Endothelial cell of umbilical vein (primary cell): ENCODE measurements around the gene CLEC4D.

ENCODE experiments used
- CTCF ChIP-seq, 2 donors: IDR thresholded peaks; 1 replicate in 1 of 2; 2 replicates in 1 of 2; pipeline ENCODE4 v1.5.1; 2011; ENCODE audit warnings: low read length in 2 of 2, mild to moderate bottlenecking in 2 of 2, moderate library complexity in 2 of 2, control low read depth in 1 of 2, inconsistent platforms in 1 of 2, low read depth in 1 of 2; ENCODE audit not compliant: insufficient read depth in 1 of 2; ENCODE audit errors: extremely low read depth in 1 of 2
- POLR2A ChIP-seq: IDR thresholded peaks from 2 replicates; pipeline ENCODE4 v1.6.1; 2012; ENCODE audit warnings: low read depth, mild to moderate bottlenecking, control low read depth, low read length

DNA sequence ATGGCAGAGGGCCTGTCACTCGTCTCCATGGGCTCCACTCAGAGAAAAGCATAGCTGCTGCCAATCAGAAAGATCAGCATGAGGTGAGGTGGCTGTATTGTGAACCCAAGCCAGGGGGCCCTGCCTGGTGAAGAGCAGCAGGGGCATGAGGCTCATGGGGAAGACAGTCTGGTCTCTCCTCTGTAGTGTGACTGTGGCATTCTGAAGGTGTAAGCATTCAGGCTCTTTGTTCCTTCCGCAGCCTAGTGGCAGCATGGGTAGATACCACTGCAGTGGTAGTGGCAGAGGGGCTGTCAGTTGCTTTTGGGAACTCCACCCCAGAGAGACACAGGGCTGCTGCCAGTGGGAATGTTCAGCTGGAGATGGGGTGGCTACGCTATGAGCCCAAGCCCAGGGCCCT is 5.1 kb upstream of the CLEC4D start:
- TF ChIP-seq POLR2A (no peak), CTCF (IDR thresholded peaks at IDR 0.05; ENCODE audit: extremely low read depth in 1 of 2, insufficient read depth in 1 of 2, low read depth in 1 of 2, low read length in 2 of 2) (no peak)
